HG02588 (cell line): ENCODE data around the gene MCHR1.
"Not testable (repeated sequence)": the region's sequence is repeated elsewhere in the genome, so short reads cannot be mapped to it uniquely, and the experiment has no call there.

Experiments used
- ATAC-seq: cut with Tn5 transposase; IDR thresholded peaks from one replicate; pipeline ENCODE4 v1.9.1; 2021; ENCODE audit warnings: mild to moderate bottlenecking, moderate library complexity; ENCODE audit not compliant: unreplicated experiment

Gene MCHR1

GRCh38 chr22:40687706-40688105 lies 8.4 kb downstream of the MCHR1 start:
- no peak for ATAC-seq

- ATAC-seq: no peak
Observed at GRCh38 chr22:40690370-40690769, 11.1 kb downstream of the MCHR1 start.

GRCh38 chr22:40691532-40691931 lies 12.2 kb downstream of the MCHR1 start:
- no peak for ATAC-seq

- ATAC-seq: no peak
Observed at GRCh38 chr22:40694411-40694810, 15.1 kb downstream of the MCHR1 start.

GRCh38 chr22:40701274-40701673 lies 22.0 kb downstream of the MCHR1 start:
- no peak for ATAC-seq

- ATAC-seq: no peak
Observed at GRCh38 chr22:40703174-40703573, 23.9 kb downstream of the MCHR1 start.

GRCh38 chr22:40703736-40704135 lies 24.5 kb downstream of the MCHR1 start:
- no peak for ATAC-seq

- ATAC-seq: no peak
Observed at GRCh38 chr22:40705918-40706682, 26.8 kb downstream of the MCHR1 start.

- no peak for ATAC-seq
Observed at GRCh38 chr22:40707154-40707553, 27.9 kb downstream of the MCHR1 start.

- ATAC-seq: no peak
Observed at GRCh38 chr22:40708177-40708576, 28.9 kb downstream of the MCHR1 start.

GRCh38 chr22:40709752-40710413 lies 30.6 kb downstream of the MCHR1 start:
- no peak for ATAC-seq

GRCh38 chr22:40712311-40712710 lies 33.0 kb downstream of the MCHR1 start:
- no peak for ATAC-seq

- no peak for ATAC-seq
Observed at GRCh38 chr22:40714499-40715337, 35.4 kb downstream of the MCHR1 start.

GRCh38 chr22:40716116-40716515 lies 36.8 kb downstream of the MCHR1 start:
- ATAC-seq: no peak

- ATAC-seq: not testable (repeated sequence)
Observed at GRCh38 chr22:40717657-40718056, 38.4 kb downstream of the MCHR1 start.

GRCh38 chr22:40718250-40719204 lies 39.2 kb downstream of the MCHR1 start:
- ATAC-seq: no peak

GRCh38 chr22:40719599-40719998 lies 40.3 kb downstream of the MCHR1 start:
- ATAC-seq: no peak

GRCh38 chr22:40720156-40720537 lies 40.9 kb downstream of the MCHR1 start:
- not testable (repeated sequence) for ATAC-seq

- ATAC-seq: no peak
Observed at GRCh38 chr22:40720538-40721256, 41.4 kb downstream of the MCHR1 start.

- no peak for ATAC-seq
Observed at GRCh38 chr22:40721266-40721665, 42.0 kb downstream of the MCHR1 start.
